ENCODE results near the gene GPR32. TPM values are rescaled to one million over a fixed set of nuclear protein-coding genes. Genes with fewer than 3 reads are reported as not detected.

The GPR32 gene
- total and polyA plus RNA-seq, 10 of the 15 experiments (the other 5 are each of a cell fraction or from before 2014, with no cell fraction given) = not detected

GRCh38 chr19:50724522-50725217 is 45.6 kb upstream of the GPR32 start (continued):
- 0 out of 2 replicates have a peak, but pooled peaks have one; percentile 52 for TF ChIP-seq E2F4 (IDR thresholded peaks at IDR 0.05; ENCODE audit: low read depth, low read length)
- no peak for TF ChIP-seq IRF4 (IDR thresholded peaks at IDR 0.05; ENCODE audit: low read depth, low read length)
- TF ChIP-seq USF2 (IDR thresholded peaks at IDR 0.05; ENCODE audit: borderline replicate concordance, low read depth, low read length) = no peak

GRCh38 chr19:50725218-50725910 is 44.9 kb upstream of the GPR32 start:
- Histone ChIP-seq H3K9me3 (replicated peaks; ENCODE audit: control insufficient read depth, insufficient read depth, low read length) (peaks cover 1% of the 10 kb centered on the region; the same call in 2 of the 3 replicates), H3K4me1 (ENCODE audit: control insufficient read depth, insufficient read depth, low read length) (no peaks in the 10 kb centered on the region), H3K4me3 (no peak overlapping the region), H3K9ac (ENCODE audit: control insufficient read depth, insufficient read depth, low read length) (no peak overlapping the region), H3K27ac (ENCODE audit: control insufficient read depth, insufficient read depth) (no peak overlapping the region), H3K79me2 (ENCODE audit: control insufficient read depth, insufficient read depth, low read length) (no peaks in the 10 kb centered on the region), H3K4me2 (ENCODE audit: control insufficient read depth, insufficient read depth) (peak overlapping the region; percentile 64), H3K36me3 (ENCODE audit: control insufficient read depth in 2 of 2, insufficient read depth in 2 of 2, low read length in 1 of 2) (no peaks in the 10 kb centered on the region), H2AFZ (ENCODE audit: control insufficient read depth, low read depth, low read length) (peak overlapping the region; percentile 34), H3K27me3 (replicated peaks in 1 of 2; ENCODE audit: control insufficient read depth in 2 of 2, insufficient read depth in 2 of 2, low read length in 1 of 2) (peaks cover 2 to 5% of the 10 kb centered on the region in 2 experiments; a peak in 3 of 4 replicates), H4K20me1 (ENCODE audit: control insufficient read depth, insufficient read depth) (no peaks in the 10 kb centered on the region)
- CTCF ChIA-PET = interaction anchor here (0.6 to 1.6 kb wide), 6 partner anchors 14 to 221 kb away, joined by 3 to 5 read pairs (median 3); no protein-coding TSS in a partner anchor
- in situ Hi-C loops (cut with MboI) = no loop called here
- POLR2A ChIA-PET = interaction anchor here (0.7 kb wide), 1 partner anchor 364 kb away, joined by 3 read pairs; no protein-coding TSS in a partner anchor
- FAIRE-seq = no peak
- WGBS (ENCODE audit: insufficient coverage, insufficient replicate concordance, low lambda C conversion rate, missing lambda C conversion rate) = 9% methylated on average over 45 of the region's 52 CpGs
- DNase-seq (ENCODE audit: low read depth, low spot score) = no peak
- ATAC-seq = peak; percentile 57
- 0 out of 2 replicates have a peak, but pooled peaks have one; percentile 26 for TF ChIP-seq ZNF687 (IDR thresholded peaks at IDR 0.05)
- peak in 1 of 2 experiments; percentile 37; a peak in 1 of 4 replicates for TF ChIP-seq BHLHE40 (IDR thresholded peaks at IDR 0.05; ENCODE audit: borderline replicate concordance in 1 of 2, low read depth in 2 of 2, low read length in 1 of 2)
- no peak for TF ChIP-seq TCF3 (IDR thresholded peaks at IDR 0.05; ENCODE audit: borderline replicate concordance, insufficient read depth, low read depth, low read length)
- RAD21 ChIA-PET (ENCODE audit: unreplicated experiment) = interaction anchor here (0.7 kb wide), 1 partner anchor 197 kb away, joined by 7 read pairs; no protein-coding TSS in a partner anchor
- intact Hi-C loops (cut with micrococcal nuclease; ENCODE audit: unreplicated experiment) = no loop called here
- no TSS peak for BruUV-seq (replicated peaks)
- SMC1A ChIA-PET (ENCODE audit: uncharacterized antibody, unreplicated experiment) = interaction anchor here (0.7 to 1.2 kb wide), 3 partner anchors 43 to 197 kb away, joined by 3 read pairs; no protein-coding TSS in a partner anchor

Measured in GM12878 (cell line).